RWPE2 (cell line): ENCODE measurements around the gene GIT1.
"Not testable (repeated sequence)": the region's sequence is repeated elsewhere in the genome, so short reads cannot be mapped to it uniquely, and the experiment has no call there.

Experiments used
- ATAC-seq: fragments of 200-7000 bp; cut with Tn5 transposase; 3 replicates; pipeline ENCODE4 v1.9.1; 2021; ENCODE audit warnings: low read depth
- DNase-seq: peaks from one replicate; pipeline ENCODE4 v3.0.0-alpha.2; 2020; ENCODE audit warnings: low spot score
- H3K27ac ChIP-seq: fragments of 450-650 bp; 2 replicates; pipeline ENCODE4 v1.5.1; 2017; ENCODE audit warnings: mild to moderate bottlenecking; ENCODE audit not compliant: poor library complexity, severe bottlenecking
- H3K27me3 ChIP-seq: fragments of 250-450 bp; sonication (Bioruptor Pico); 2 replicates; pipeline ENCODE4 v1.5.1; 2021; ENCODE audit warnings: mild to moderate bottlenecking, moderate library complexity; ENCODE audit not compliant: insufficient read depth, poor library complexity, severe bottlenecking
- H3K36me3 ChIP-seq: fragments of 250-450 bp; sonication (Bioruptor Pico); 2 replicates; pipeline ENCODE4 v1.5.1; 2020; ENCODE audit warnings: low read depth, mild to moderate bottlenecking, moderate library complexity
- H3K4me1 ChIP-seq: fragments of 250-450 bp; sonication (Bioruptor Pico); 2 replicates; pipeline ENCODE4 v1.5.1; 2021; ENCODE audit warnings: mild to moderate bottlenecking, moderate library complexity; ENCODE audit not compliant: insufficient read depth, poor library complexity, severe bottlenecking
- H3K4me3 ChIP-seq: fragments of 250-450 bp; sonication (Bioruptor Pico); 2 replicates; pipeline ENCODE4 v1.5.1; 2021; ENCODE audit warnings: mild to moderate bottlenecking, moderate library complexity; ENCODE audit not compliant: severe bottlenecking
- H3K9me3 ChIP-seq: fragments of 250-450 bp; sonication (Bioruptor Pico); 2 replicates; pipeline ENCODE4 v1.5.1; 2021; ENCODE audit warnings: mild to moderate bottlenecking, moderate library complexity; ENCODE audit not compliant: severe bottlenecking
- TF ChIP-seq, protein P1 (sequence below): fragments of 450-650 bp; IDR thresholded peaks from one replicate; pipeline ENCODE4 v1.5.1; 2017; ENCODE audit warnings: mild to moderate bottlenecking, moderate library complexity; ENCODE audit not compliant: poor library complexity, severe bottlenecking

GIT1 gene

DNA sequence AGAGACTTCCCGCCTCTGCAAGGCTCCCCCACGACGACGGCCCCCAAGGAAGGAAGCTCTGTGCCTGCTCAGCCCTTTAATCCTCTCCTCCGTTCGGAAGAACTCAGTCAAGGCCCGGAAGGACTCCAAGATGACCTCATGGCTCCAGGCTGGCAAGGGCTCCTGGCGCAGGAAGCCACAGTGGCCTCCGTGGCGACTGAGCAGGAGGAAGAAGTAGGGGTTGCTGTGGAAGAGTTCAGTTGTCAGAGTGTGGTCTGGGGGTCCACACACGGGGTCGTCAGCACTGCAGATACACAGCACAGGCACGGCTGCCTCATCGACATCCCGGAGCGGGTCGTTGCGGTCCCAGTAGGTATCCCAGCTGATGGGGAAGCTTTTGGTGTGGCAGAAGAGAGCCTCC, 26.8 kb downstream of the GIT1 start:
- Histone ChIP-seq H3K27ac (no peak overlapping the region), H3K4me1 (no peaks in the 10 kb centered on the region), H3K36me3 (no peaks in the 10 kb centered on the region), H3K27me3 (no peaks in the 10 kb centered on the region), H3K9me3 (no peaks in the 10 kb centered on the region), H3K4me3 (no peak overlapping the region)
- TF ChIP-seq, protein P1, sequence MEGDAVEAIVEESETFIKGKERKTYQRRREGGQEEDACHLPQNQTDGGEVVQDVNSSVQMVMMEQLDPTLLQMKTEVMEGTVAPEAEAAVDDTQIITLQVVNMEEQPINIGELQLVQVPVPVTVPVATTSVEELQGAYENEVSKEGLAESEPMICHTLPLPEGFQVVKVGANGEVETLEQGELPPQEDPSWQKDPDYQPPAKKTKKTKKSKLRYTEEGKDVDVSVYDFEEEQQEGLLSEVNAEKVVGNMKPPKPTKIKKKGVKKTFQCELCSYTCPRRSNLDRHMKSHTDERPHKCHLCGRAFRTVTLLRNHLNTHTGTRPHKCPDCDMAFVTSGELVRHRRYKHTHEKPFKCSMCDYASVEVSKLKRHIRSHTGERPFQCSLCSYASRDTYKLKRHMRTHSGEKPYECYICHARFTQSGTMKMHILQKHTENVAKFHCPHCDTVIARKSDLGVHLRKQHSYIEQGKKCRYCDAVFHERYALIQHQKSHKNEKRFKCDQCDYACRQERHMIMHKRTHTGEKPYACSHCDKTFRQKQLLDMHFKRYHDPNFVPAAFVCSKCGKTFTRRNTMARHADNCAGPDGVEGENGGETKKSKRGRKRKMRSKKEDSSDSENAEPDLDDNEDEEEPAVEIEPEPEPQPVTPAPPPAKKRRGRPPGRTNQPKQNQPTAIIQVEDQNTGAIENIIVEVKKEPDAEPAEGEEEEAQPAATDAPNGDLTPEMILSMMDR: no peak
- ATAC-seq (no peak), DNase-seq (no peak)

DNA sequence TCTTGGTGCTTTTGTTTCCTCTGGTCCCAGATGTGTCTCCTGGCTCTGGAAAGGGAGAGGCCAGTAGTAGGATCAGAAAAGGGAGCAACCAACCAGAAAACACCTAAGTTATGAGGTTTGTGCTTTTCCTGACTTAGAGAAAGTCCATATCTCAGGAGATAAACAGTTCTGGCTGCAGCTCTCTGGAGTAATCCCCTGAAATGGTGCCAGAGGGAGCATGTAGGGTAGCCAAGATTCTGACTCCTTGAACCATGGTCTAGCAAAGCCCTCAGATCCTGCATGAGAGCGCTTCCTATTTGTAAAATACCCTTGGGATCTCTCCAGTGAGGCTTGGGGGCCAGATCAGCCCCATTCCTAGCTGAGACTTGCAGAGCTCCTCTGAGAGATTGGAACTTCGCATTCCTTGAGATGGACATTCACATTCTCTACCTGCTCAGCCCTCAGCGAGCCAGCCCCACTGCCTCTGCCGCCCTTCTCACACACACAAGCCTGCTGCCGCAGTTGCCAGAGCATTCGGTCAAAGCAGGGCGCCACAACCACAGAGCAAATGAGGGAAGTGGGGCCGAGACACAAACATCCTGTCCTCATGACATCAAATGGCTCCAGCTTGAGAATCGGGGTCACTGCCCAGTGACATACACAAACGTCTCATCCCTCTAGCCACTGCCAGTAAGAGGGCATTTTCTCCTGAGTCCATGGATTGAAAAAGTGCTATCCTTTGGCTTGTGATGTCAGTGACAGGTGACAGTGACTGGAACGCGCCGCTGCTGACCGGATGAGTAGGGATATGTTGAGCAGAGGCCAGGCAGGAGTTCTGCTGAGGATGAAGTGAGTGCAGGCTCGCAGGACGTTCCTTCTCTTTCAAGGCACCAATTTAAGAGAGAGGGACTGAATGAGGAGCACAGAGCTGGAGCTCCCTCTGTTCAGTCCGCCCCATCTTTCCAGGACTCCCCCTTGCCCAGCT, 27.6 kb downstream of the GIT1 start:
- H3K36me3 ChIP-seq: no peaks in the 10 kb centered on the region
- H3K4me1 ChIP-seq: no peaks in the 10 kb centered on the region
- no peaks in the 10 kb centered on the region for H3K9me3 ChIP-seq
- TF ChIP-seq, protein P1: no peak
- DNase-seq (no peak), ATAC-seq (no peak)
- no peak overlapping the region for H3K4me3 ChIP-seq
- H3K27me3 ChIP-seq: no peaks in the 10 kb centered on the region
- H3K27ac ChIP-seq: no peak overlapping the region

DNA sequence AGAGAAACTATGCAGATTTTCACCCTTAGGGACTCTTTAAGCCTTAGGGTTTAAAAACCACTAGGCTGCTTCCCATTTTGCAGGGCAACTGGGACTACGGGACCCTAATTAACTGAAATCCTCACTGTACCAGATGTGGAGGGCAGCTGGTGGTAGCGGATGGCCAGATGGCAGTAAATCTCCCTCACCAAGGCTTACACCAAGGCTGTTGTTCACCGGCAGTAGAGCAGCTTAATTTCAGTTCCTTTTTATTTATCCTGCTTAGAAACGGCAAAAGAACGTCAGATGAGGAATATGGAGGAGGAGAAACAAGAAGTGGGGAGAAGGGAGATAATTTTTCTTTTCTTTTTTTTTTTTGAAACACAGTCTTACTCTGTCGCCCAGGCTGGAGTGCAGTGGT, 29.1 kb downstream of the GIT1 start:
- TF ChIP-seq, protein P1: no peak
- no peaks in the 10 kb centered on the region for H3K27me3 ChIP-seq
- DNase-seq (no peak), ATAC-seq (no peak)
- no peak overlapping the region for H3K4me3 ChIP-seq
- no peaks in the 10 kb centered on the region for H3K4me1 ChIP-seq
- no peaks in the 10 kb centered on the region for H3K9me3 ChIP-seq
- no peaks in the 10 kb centered on the region for H3K36me3 ChIP-seq
- H3K27ac ChIP-seq: no peak overlapping the region

DNA sequence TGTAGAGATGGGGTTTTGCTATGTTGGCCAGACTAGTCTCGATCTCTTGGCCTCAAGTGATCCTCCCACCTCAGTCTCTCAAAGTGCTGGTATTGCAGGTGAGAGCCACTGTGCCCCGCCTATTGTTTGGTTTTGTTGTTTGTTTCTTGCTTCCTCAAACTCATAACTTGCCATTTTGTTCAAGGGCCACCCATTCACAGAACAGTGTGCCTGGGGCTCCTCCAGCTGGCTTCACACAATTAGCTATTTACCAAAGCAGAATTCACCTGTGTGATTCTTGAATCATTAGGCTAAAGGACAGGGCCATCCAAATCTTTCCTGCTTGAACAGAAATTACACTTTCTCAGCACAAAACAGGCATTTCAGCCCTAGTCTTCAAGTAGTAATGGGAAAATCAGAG, 29.8 kb downstream of the GIT1 start:
- Histone ChIP-seq H3K27ac (no peak overlapping the region), H3K36me3 (no peaks in the 10 kb centered on the region), H3K4me1 (no peaks in the 10 kb centered on the region), H3K4me3 (no peak overlapping the region), H3K9me3 (no peaks in the 10 kb centered on the region), H3K27me3 (no peaks in the 10 kb centered on the region)
- ATAC-seq (no peak), DNase-seq (no peak)
- TF ChIP-seq, protein P1: no peak

DNA sequence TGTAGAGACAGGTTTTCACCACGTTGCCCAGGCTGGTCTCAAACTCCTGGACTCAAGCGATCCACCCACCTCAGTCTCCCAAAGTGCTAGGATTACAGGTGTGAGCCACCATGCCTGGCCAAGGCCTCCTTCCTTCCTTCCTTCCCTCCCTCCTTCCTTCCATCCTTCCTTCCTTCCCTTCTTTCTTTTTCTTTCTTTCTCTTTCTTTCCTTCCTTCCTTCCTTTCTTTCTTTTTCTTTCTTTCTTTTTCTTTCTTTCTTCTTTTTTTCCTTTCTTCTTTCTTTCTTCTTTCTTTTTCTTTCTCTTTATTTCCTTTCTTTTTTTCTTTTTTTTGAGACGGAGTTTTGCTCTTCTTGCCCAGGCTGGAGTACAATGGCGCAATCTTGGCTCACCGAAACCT, 31.3 kb downstream of the GIT1 start:
- not testable (repeated sequence) for H3K4me3 ChIP-seq, DNase-seq, H3K9me3 ChIP-seq, H3K4me1 ChIP-seq, H3K27ac ChIP-seq, ATAC-seq, H3K27me3 ChIP-seq, H3K36me3 ChIP-seq
